ENCODE results near the gene CDK5R2. TPM values are rescaled to one million over a fixed set of nuclear protein-coding genes. Genes with fewer than 3 reads are reported as not detected.
A peak's percentile ranks its signal among the peaks of the same experiment; 100 is the strongest.

Gene CDK5R2
- total and polyA plus RNA-seq, 2 of the 13 experiments (the other 11 are each of a cell fraction or from before 2014, with no cell fraction given), result not detected

GRCh38 chr2:218979846-218980734 lies 20.6 kb downstream of the CDK5R2 start (continued):
- TF ChIP-seq RERE (CRISPR knock-in tag; IDR thresholded peaks at IDR 0.05; ENCODE audit: low read depth) (no peak), CBX5 (CRISPR knock-in tag; IDR thresholded peaks at IDR 0.05; ENCODE audit: borderline replicate concordance) (peak; percentile 81; the same call in 1 of the 2 replicates), TFE3 (CRISPR knock-in tag; IDR thresholded peaks at IDR 0.05) (no peak), ZNF780A (CRISPR knock-in tag; IDR thresholded peaks at IDR 0.05) (no peak), ASH2L (IDR thresholded peaks at IDR 0.05; ENCODE audit: insufficient read length, low read depth, low read length) (peak; percentile 58), ZNF839 (CRISPR knock-in tag; IDR thresholded peaks at IDR 0.05; ENCODE audit: borderline replicate concordance) (no peak), ZNF607 (CRISPR knock-in tag; IDR thresholded peaks at IDR 0.05; ENCODE audit: borderline replicate concordance) (no peak), ZHX2 (IDR thresholded peaks at IDR 0.05; ENCODE audit: low read depth) (0 out of 2 replicates have a peak, but pooled peaks have one; percentile 21), ZHX2 (CRISPR knock-in tag; IDR thresholded peaks at IDR 0.05; ENCODE audit: borderline replicate concordance) (no peak), ZNF160 (CRISPR knock-in tag; IDR thresholded peaks at IDR 0.05) (no peak), UBTF (CRISPR knock-in tag; IDR thresholded peaks at IDR 0.05) (peak; percentile 57), MTF2 (CRISPR knock-in tag; IDR thresholded peaks at IDR 0.05; ENCODE audit: borderline replicate concordance) (peak; percentile 99; the same call in 1 of the 2 replicates)
